NCI-H146 treated with DMSO at 0.1 percent for 48 hours (cell line): ENCODE results near the gene CARMIL3.
"Not testable (repeated sequence)": the region's sequence is repeated elsewhere in the genome, so short reads cannot be mapped to it uniquely, and the experiment has no call there.

ENCODE experiments used
- DNase-seq: peaks from one replicate; lab custom pipeline; 2025; ENCODE audit not compliant: unreplicated experiment; lab: John Stamatoyannopoulos, UW

The CARMIL3 gene, protein sequence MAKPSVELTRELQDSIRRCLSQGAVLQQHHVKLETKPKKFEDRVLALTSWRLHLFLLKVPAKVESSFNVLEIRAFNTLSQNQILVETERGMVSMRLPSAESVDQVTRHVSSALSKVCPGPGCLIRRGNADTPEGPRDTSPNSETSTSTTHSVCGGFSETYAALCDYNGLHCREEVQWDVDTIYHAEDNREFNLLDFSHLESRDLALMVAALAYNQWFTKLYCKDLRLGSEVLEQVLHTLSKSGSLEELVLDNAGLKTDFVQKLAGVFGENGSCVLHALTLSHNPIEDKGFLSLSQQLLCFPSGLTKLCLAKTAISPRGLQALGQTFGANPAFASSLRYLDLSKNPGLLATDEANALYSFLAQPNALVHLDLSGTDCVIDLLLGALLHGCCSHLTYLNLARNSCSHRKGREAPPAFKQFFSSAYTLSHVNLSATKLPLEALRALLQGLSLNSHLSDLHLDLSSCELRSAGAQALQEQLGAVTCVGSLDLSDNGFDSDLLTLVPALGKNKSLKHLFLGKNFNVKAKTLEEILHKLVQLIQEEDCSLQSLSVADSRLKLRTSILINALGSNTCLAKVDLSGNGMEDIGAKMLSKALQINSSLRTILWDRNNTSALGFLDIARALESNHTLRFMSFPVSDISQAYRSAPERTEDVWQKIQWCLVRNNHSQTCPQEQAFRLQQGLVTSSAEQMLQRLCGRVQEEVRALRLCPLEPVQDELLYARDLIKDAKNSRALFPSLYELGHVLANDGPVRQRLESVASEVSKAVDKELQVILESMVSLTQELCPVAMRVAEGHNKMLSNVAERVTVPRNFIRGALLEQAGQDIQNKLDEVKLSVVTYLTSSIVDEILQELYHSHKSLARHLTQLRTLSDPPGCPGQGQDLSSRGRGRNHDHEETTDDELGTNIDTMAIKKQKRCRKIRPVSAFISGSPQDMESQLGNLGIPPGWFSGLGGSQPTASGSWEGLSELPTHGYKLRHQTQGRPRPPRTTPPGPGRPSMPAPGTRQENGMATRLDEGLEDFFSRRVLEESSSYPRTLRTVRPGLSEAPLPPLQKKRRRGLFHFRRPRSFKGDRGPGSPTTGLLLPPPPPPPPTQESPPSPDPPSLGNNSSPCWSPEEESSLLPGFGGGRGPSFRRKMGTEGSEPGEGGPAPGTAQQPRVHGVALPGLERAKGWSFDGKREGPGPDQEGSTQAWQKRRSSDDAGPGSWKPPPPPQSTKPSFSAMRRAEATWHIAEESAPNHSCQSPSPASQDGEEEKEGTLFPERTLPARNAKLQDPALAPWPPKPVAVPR (N-terminal part only)

DNA sequence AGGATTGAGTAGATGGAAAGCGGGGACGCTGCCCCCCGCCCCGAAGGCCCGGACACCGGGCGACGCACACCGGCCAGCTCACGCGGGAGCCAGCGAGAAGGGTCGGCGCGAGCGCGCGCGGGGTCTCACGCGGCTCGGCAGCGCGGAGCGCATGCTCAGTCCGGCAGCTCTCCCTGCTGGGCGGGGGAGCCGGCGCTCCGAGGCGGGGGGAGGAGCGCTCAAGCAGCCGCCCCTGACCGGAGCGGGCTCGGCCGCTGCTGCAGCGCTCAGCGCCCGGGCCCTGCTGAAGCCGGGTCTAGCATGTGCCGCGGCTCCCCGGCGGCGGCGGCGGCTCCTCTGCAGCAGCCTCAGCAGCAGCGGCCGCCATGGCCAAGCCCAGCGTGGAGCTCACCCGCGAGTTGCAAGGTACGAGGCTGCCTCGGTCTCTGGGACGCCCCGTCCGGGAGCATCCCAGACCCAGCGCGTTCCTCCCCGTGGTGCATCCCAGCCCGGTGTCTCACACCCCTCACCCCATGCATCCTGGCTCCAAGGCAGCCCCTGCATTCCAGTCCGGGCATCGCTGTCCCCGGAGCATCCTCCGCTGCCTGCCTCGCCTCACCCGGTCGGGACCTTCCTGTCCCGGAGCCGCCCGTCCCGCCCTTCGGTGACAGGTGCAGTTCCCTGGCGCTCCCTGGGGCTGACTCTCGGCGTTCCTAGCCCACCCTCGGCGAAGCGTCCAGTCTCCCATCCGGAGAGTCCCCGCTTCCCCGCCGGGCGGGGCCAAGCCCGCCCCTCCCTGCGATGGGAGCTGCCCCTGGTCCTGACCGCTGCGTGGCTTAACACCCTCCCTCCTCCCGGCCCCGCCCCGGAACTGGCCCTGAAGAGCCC, at the start of gene CARMIL3:
Gene CARMIL3, plus strand, starts transcription at position 221 of the 867 bp plus-strand sequence. Its CDS starts 145 bp downstream, at position 366.
- peak; percentile 52 for DNase-seq

DNA sequence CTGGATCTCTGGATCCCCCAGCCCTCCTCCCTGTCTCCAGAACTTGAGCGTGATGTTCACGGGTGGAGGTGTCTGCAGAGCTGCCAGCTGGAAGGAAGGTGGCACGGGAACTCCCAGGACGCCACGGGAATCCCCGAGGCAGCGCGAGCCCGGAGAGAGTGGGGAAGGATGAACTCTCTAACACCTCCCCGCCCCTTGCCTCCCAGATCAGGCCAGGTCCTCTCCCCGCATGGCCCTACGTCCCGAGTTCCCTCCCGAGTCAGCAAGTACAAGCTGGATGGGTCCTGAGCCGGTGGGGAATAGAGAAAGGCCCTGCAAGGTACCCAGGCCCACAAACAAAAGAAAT, 45.4 kb upstream of the CARMIL3 start:
- DNase-seq = not testable (repeated sequence)

DNA sequence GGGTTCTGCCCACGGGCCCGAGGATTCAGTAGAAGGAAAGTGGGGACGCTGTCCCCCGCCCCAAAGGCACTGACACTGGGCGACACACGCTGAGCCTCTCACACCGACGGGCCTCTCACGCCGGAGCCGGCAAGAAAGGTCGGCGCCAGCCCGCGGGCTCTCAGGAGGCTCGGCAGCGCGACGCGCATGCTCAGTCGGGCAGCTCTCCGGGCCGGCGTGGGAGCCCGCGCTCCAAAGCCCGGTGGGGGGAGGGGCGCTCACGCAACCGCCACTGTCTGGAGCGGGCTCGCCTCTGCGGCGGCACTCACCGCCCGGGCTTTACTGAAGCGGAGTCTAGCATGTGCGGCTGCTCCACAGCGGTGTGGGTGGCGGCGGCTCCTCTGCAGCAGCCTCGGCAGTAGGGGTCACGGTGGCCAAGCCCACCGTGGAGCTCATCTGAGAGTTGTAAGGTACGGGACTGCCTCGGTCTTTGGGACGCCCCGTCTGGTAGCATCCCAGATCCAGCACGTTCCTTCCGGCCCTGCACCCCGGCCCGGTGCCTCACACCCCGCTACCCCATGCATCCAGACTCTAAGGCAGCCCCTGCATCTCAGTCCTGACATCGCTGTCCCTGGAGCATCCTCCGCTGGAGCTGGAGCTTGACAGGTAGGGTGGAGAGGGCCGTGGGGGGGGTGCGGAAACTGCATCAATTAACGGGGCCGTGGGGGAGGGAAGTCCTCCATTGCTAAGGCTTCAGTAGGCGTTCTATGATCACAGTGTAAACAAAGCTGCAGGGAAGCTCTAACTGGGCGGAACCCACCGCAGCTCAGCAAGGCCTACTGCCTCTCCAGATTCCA, 44.8 kb upstream of the CARMIL3 start:
- peak; percentile 0 for DNase-seq

DNA sequence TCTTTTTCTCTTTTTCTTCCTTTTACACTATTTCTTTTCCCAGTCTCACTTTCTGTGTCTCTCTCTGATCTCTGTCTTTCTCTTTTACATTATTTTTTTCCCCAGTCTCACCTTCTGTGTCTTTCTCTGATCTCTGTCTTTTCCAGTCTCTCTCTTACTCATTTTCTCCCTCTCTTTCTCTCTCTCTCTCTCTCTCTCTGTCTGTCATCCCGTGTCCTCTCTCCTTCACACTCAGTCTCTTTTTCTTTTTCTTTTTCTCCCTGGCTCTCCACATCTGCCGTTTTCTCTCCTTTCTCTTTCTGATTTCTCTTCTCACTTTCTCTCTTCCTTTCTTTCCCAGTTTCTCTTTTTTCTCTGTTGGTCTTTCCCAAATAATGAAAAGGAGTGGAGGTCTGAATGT, 40.8 kb upstream of the CARMIL3 start:
- no peak for DNase-seq

DNA sequence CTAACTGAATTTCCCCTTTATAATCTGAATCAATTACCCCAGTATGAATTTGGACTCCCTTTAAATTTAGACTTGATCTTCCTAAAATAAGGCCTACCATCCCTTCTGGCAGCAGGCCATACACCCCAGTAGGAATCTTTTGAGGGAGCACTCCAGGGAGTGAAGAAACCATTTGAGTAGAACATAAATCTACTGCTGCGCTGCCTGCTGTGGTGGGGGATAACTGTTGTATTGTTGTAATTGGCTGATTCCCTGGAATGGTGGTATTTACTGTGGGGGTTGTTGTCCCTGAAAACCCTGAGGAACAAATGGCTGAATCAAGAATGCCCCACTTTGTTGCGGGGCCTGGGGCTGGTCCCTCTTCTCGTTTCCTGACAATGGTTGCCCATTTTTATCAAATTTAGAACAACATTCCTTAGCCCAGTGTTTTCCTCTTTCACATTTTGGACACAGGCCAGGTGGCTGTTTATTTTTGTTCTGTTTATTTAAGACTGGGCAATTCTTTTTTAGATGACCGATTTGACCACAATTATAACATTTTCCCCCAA, 39.0 kb upstream of the CARMIL3 start:
- peak; percentile 3 for DNase-seq

DNA sequence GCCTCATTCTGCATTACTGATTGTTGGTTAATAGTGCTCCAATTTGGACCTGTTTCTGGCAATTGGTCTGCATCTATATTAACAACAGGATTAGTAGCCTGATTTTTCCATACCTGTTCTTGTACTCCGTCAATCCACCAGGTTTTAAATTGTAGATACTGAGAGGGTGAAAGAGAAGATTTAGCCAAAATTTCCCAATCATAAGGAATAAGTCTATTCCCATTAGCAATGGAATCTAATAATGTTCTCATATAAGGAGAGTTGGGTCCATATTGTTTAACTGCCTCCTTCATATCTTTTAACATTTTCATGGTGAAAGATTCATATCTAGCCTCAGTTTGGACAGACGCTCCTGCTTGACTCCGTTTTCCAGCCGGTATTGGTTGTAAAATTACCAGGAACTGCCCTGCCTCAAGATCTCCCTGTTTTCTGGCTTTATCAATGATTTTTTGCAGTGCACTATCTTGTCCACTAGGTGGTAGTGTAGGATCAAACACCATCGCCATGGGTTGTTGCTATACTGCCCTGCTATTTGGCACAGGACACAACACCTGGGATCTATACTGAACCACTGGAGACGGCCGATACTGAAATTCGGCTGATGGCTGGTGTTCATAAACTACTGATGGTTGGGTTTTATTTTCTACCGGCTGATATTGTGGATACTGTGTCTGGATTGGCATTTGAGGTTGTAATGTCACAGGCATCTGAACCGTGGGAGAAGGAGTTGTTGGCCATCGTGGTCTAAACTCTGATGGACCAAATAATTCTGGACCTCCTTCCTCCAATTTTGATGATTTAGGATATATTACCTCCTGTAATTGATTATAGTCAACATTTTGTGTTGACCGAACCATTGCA, 37.9 kb upstream of the CARMIL3 start:
- DNase-seq = peak; percentile 49

DNA sequence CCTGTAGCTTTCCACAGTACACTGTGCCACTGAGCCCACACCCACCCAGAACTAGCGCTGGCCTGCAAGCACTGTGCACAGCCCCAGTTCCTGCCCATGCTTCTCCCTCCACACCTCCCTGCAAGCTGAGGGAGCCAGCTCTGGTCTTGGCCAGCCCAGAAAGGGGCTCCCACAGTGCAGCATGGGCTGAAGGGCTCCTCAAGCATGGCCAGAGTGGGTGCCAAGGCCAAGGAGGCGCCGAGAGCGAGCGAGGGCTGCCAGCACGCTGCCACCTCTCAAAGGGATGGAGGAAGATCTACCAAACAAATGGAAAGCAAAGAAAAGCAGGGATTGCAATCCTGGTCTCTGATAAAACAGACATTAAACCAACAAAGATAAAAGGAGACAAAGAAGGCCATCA, 36.1 kb upstream of the CARMIL3 start:
- not testable (repeated sequence) for DNase-seq

DNA sequence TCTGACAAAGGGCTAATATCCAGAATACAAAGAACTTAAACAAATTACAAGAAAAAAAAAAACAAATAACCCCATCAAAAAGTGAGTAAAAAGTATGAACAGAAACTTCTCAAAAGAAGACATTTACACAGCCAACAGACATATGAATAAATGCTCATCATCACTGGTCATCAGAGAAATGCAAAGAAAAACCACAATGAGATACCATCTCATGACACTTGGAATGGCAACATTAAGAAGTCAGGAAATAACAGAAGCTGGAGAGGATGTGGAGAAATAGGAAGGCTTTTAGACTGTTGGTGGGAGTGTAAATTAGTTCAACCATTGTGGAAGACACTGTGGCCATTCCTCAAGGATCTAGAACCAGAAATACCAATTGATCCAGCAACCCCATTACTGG, 32.8 kb upstream of the CARMIL3 start:
- not testable (repeated sequence) for DNase-seq

DNA sequence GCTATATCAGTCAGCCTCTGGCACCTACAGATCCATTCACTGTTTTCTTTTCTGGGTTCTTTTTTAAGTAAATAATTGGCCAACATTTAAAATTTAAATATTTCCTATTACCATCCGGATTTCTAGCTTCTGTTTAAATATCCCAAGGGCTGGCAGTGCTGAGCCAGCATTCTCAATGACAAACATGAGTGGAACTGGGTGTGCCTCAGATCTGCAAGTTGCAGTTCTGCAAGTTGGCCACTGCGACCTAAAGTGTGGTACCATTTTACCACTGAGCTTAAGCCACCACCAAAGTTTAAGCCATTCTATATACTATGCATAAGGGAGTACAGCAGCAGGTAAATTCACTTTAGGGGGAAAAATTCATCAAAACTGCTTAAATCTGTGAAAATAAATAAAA, 31.9 kb upstream of the CARMIL3 start:
- DNase-seq = not testable (repeated sequence)

DNA sequence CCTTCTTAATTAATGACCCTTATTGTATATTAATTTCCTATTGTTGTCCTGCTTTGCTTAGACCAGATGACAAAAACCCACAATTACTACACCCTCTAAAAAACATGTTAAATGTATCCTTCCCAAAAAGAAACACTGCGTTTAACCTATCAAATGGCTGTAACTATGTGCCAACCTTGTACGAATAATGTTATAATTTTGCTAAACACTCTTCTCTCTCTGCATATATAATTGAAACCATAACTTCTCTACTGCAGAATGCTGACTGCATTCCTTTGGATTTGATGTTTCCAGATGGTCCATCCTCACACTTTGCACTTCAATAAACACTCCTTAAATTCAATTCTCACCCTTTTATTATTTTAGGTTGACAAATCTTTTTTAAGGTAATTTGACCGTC, 31.3 kb upstream of the CARMIL3 start:
- not testable (repeated sequence) for DNase-seq

DNA sequence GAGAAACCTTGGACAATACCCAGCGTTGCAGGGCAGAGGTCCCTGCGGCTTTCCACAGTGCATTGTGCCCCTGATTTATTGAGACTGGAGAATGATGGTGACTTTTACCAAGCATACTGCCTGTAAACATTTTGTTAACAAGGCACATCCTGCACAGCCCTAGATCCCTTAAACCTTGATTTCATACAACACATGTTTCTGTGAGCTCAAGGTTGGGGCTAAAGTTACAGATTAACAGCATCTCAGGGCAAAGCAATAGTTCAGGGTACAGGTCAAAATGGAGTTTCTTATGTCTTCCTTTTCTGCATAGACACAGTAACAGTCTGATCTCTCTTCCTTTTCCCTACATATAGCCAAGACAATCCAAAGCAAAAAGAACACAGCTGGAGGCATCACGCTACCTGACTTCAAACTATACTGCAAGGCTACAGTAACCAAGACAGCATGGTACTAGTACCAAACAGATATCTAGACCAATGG, 26.8 kb upstream of the CARMIL3 start:
- DNase-seq = not testable (repeated sequence)

DNA sequence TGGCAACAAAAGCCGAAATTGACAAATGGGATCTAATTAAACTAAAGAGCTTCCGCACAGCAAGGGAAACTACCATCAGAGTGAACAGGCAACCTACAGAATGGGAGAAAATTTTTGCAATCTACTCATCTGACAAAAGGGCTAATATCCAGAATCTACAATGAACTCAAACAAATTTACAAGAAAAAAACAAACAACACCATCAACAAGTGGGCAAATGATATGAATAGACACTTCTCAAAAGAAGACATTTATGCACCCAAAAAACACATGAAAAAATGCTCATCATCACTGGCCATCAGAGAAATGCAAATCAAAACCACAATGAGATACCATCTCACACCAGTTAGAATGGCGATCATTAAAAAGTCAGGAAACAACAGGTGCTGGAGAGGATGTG, 22.1 kb upstream of the CARMIL3 start:
- DNase-seq = not testable (repeated sequence)

DNA sequence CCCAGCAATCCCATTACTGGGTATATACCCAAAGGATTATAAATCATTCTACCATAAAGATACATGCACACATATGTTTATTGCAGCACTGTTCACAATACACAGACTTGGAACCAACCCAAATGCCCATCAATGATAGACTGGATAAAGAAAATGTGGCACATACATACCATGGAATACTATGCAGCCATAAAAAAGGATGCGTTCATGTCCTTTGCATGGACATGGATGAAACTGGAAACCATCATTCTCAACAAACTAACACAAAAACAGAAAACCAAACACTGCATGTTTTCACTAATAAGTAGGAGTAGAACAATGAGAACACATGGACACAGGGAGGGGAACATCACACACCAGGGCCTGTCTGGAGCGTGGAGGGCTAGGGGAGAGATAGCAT, 20.5 kb upstream of the CARMIL3 start:
- DNase-seq = not testable (repeated sequence)

DNA sequence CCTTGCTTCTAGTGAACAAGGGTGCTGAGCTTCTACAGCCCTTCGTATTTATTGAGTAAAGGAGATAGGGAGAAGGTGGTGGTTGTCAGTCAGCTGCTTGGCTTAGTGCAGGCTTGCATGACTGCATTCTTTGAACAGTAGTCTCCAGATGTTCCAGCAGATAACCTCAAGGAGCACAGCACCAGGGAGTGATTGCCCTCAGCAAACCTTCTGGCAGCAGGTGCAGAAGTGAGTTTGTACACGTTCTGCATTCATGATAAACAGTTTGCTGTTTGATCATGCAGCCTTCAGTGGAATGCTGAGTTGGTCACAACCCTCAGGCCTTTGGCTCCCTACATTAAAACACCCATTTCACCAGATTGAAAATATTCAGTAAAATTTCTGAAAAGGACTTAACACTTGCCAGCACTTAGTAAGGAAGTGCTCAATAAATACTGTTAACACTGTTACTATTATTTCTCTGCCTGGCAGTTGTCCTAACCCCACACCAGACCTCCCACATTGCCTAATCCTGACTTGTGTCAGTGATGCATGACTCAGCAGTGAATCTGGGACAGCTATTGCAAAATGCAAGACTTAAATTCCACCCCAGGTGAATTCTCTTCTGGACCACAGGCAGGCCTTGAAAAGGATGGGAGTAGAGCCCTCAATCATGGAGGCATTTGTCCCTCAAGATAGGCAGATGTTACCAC, 18.9 kb upstream of the CARMIL3 start:
- no peak for DNase-seq

DNA sequence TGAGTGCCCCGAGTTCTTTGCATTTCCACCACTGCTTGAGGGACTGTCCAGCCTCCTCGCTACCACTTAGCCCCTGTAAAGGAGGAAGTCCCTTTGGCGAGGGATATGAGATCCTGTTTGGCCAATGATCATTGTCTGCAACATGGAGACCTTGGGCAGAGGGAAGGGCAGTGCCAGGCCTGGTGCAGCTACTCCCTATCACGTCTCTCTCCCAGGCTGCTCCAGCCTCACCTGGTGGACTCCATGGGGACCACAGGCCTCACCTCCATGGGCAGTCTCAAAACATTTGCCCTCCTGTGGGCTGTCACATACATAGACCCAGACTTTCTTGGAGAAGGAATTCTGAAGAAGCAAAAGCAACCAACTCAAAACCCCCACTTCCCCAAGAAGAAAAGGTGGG, 16.0 kb upstream of the CARMIL3 start:
- DNase-seq = peak; percentile 14

DNA sequence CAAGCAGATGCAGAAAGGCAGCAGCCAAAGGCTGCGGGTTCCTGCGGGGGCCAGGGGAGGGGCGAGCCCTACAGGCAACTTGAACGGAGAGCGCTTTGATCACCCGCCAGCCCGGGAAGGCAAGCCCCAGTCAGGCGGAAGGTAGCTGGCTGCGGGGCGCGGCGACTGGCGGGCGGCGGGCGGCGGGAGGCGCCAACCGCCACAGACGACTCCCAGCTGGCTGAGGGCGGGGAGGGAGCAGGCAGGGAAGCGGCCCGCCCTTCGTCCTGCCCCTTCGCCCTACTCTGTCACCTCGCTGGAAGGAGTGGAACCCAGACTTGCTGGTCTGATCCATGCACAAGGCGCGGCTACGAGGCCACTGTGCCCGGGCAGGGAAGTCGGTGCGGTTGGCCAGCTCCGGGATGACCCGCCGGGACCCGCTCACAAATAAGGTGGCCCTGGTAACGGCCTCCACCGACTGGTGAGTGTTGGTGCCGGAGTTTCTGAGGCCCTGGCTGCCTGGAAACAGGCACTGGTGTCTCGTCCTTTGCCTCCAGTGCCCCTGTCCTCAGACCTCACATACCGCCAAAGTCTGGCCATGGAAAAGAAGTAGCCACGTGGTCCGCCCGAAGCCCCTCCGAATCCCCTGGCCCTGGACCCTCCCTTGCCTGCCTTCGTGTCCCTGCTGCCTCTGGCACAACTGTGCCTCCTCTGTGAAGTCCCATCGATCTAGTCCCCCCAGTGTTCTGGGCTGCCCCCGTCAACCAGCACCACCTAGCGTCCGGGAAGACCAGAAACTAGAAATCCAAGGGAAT, 15.4 kb upstream of the CARMIL3 start:
- peak; percentile 54 for DNase-seq
